ENCODE measurements around the gene GALNT14. TPM values are rescaled to one million over a fixed set of nuclear protein-coding genes. Genes with fewer than 3 reads are reported as not detected.

GALNT14 gene
- total and polyA plus RNA-seq, 2 of the 8 experiments (the other 6 are each of a cell fraction or from before 2014, with no cell fraction given): 13.0 to 13.7 TPM

DNA sequence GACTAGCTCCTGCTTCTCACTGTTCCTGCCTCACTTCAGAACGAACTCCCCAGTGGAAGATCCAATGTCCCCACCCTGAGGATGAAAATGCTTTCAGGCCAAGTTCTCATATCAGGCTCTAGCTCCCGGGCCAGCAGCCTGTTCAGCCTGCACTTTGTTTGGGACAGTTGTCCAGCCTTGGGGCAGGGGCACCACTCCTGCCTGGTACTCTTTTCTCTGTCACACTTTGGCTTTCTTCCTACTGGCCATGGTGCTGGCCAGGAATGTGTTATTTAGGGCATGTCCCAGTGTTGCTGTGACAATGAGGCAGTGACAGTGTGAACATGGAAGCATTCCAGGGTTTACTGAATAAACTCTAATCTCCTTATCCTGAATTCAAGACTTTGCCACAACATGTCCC, 154.1 kb downstream of the GALNT14 start (continued):
- TF ChIP-seq CTBP2 (IDR thresholded peaks at IDR 0.05; ENCODE audit: borderline replicate concordance, insufficient read depth, insufficient read length, low read length) (no peak), SP2 (IDR thresholded peaks at IDR 0.05; ENCODE audit: low read length) (no peak), JUND (IDR thresholded peaks at IDR 0.05; ENCODE audit: low read length) (no peak), SAP30 (IDR thresholded peaks at IDR 0.05; ENCODE audit: insufficient read depth, insufficient replicate concordance, low read length) (no peak), CHD1 (IDR thresholded peaks at IDR 0.05; ENCODE audit: low read depth, low read length) (no peak)
- TF ChIP-seq, protein P1, sequence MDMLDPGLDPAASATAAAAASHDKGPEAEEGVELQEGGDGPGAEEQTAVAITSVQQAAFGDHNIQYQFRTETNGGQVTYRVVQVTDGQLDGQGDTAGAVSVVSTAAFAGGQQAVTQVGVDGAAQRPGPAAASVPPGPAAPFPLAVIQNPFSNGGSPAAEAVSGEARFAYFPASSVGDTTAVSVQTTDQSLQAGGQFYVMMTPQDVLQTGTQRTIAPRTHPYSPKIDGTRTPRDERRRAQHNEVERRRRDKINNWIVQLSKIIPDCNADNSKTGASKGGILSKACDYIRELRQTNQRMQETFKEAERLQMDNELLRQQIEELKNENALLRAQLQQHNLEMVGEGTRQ (IDR thresholded peaks at IDR 0.05; ENCODE audit: low read length): no peak

Measured in H1 (cell line).